K562 treated with DMSO at 1 percent for 4 hours (cell line): ENCODE results near the gene GPR84. TPM values are rescaled to one million over a fixed set of nuclear protein-coding genes. Genes with fewer than 3 reads are reported as not detected.

Source experiments
- total RNA-seq: library from RNA; unstranded; fragments of 300-600 nt; gene quantifications from 2 replicates; pipeline ENCODE4 v1.2.3, GENCODE V29; 2022; ENCODE audit not compliant: insufficient read depth

GPR84 gene
- total RNA-seq: not detected in 2 replicates

GRCh38 chr12:54364413-54364812, at the start of gene GPR84:
Gene GPR84 (minus strand): TSS chr12:54364486. CDS start chr12:54363851, 635 bp downstream.

GRCh38 chr12:54384591-54385041, 20.3 kb upstream of the GPR84 start, which contains the start of gene ZNF385A:
Gene ZNF385A (minus strand): TSS chr12:54384733. CDS start chr12:54384514, 219 bp downstream.

GRCh38 chr12:54324617-54325441, 39.5 kb downstream of the GPR84 start, which contains the start of gene COPZ1:
Gene COPZ1 (plus strand): TSS chr12:54325131. CDS start chr12:54325164, 33 bp downstream.

Other genes starting within 250 kb of the GPR84 start
- 21.5 and 24.2 TPM in 2 replicates for gene SMUG1, start 175.5 kb downstream of the GPR84 start, total RNA-seq
- 23.7 and 30.5 TPM in 2 replicates for gene CBX5, start 84.4 kb downstream of the GPR84 start, total RNA-seq
- gene HNRNPA1, start 83.8 kb downstream of the GPR84 start, total RNA-seq: 2,080 and 2,209 TPM in 2 replicates
- 50.2 and 75.3 TPM in 2 replicates for gene NFE2, start 63.5 kb downstream of the GPR84 start, total RNA-seq
- 164 and 178 TPM in 2 replicates for gene COPZ1, start 39.4 kb downstream of the GPR84 start, total RNA-seq
- 24.3 and 36.6 TPM in 2 replicates for gene ZNF385A, start 20.2 kb upstream of the GPR84 start, total RNA-seq
- gene ITGA5, start 54.8 kb upstream of the GPR84 start, total RNA-seq: 56.9 and 93.7 TPM in 2 replicates
- 315 and 349 TPM in 2 replicates for gene GTSF1, start 109.1 kb upstream of the GPR84 start, total RNA-seq
- gene NCKAP1L, start 133.3 kb upstream of the GPR84 start, total RNA-seq: 37.5 and 42.0 TPM in 2 replicates
- gene PDE1B, start 185.1 kb upstream of the GPR84 start, total RNA-seq: 3.0 and 4.4 TPM in 2 replicates
- gene PPP1R1A, start 224.2 kb upstream of the GPR84 start, total RNA-seq: not detected in 2 replicates